ENCODE measurements around the gene CST3.

GRCh38 chr20:23649242-23649641 is 11.5 kb upstream of the CST3 start:
- TF ChIP-seq EZH2 (IDR thresholded peaks at IDR 0.05; ENCODE audit: insufficient read depth, poor library complexity, severe bottlenecking) (no peak), EZH2phosphoT487 (IDR thresholded peaks at IDR 0.05; ENCODE audit: insufficient read depth, low read depth) (no peak)

Data from GM23248 (cell line).